Putamen (tissue), 1 donor: Measurements from ENCODE around the gene ARMCX5.

Experiments
- DNase-seq: peaks from one replicate; pipeline ENCODE4 v3.0.0-alpha.2; 2016; ENCODE audit warnings: low spot score

The ARMCX5 gene

DNA sequence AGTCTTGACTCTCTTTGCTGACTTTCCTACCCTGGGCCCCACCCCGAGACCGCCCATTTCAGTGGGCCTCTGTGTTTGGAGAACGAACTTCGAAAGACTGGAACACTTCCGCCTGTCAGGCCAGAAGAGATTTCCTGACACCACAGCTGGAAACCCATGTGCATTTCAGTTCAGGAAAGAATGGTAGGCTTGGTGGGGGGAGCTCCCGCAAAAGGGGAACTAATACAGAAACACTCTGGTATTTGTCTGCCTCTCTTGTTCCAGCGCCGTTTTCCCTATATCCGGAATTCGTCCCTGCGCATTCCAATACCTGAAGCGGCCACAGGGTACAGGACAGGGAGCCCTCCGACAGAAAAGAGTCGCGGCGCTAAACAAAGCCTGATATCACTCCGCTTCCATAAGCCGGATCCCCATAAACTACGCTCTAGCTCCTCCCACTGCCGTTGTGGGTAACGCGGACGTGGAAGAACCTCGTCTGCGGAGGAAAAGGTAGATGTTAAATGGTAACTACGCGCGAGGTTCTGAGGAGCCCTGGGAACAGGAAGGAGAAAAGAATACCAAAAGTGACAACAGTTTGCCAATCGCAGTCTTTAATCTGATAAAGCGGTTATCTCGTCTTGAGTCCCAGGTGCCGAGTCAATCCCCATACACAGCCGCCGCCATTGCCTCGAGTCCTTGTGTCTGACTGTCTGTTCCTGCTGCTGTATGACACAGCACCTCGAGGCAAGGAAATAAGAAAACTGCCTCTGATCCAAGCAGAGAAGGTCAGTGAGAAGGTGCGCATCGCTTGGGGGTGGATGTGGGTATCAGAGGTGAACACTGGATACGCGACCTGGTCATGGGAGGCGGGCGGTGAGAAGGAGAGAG is at the start of gene ARMCX5:
ARMCX5 (plus strand) TSS at position 432 of the 867 bp plus-strand sequence. CDS start 2,627 bp downstream, outside the sequence.
- peak; percentile 77 for DNase-seq

DNA sequence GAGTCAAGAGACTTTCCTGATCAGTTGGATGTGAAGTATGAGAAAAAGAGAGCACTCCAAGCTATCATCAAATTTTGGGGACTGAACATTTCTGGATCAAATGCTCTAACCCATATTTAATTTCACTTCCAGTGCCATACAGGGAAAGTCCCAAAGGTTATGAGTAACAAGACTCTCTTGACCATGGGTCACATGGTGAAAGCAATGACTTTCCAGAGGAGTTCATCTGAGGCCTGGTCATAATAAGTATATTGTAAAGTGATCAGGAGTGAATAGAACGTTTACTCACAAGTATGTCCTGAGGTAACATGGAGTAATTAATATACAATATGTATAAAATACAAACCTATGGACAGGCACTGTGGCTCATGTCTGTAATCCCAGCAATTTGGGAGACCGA is 40.7 kb upstream of the ARMCX5 start:
- no peak for DNase-seq

DNA sequence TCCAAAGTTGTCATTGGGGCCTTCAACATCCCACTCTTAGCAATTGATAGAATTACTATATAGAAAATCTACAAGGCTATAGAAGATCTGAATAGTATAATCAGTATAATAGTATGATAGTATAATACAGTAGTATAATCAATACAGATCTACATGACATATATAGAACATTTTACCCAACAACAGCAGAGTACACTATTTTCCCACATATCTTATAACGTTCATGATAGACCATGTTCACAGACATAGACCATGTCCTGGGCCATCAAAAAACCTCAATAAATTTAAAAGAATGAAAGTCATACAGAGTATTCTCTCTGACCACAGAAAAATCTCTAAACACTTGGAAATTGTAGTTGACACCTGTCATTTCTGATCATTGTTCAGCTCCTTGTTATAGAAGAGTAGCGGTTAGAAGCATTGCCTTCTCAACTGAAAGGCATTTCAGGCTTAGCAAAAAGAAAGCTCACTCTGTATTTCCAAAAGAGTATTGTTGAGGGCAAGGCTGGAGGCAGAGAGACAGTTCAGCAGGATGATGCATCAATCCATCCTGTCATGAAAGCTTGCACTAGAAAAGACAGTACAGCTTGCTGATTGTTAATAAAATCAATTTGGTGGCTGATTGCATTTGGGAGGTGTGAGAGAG is 38.8 kb upstream of the ARMCX5 start:
- DNase-seq = no peak

DNA sequence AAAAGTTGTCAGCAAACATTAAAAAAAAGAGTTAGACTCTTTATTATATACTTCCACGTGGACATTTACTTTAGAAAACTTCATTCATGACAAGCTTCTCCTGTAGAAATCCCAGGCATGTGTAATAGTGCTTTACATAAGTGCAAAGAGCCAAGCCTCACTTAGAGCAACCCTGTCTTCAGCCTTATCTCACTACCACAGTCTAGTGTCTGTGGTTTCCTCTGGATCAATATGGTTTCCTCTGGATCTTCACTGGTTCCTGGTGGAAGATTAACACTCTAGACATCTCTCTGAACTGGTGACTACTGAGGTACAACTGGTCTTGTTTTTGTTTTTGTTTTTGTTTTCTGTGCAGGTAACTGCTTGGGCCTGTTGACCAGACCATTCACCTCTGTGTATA is 18.4 kb upstream of the ARMCX5 start:
- no peak for DNase-seq

DNA sequence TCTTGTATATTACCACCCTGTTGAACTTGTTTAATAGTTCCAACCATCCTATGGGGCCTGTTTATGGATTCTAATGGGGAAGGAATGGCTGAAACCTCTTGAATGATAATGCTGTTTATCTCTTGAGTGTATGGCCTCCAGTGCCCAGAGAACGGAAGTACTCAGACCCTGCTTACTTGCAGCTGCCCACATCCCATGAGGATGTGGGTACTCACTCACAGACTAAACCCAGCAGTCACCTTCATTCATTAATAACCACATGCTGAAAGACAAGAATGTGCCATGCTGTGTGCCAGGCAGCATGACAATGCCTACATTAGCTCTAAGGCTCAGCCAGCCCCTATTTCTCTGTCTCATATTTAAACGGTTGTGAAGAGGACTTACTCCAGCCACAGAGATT is 5.9 kb upstream of the ARMCX5 start:
- DNase-seq = no peak

DNA sequence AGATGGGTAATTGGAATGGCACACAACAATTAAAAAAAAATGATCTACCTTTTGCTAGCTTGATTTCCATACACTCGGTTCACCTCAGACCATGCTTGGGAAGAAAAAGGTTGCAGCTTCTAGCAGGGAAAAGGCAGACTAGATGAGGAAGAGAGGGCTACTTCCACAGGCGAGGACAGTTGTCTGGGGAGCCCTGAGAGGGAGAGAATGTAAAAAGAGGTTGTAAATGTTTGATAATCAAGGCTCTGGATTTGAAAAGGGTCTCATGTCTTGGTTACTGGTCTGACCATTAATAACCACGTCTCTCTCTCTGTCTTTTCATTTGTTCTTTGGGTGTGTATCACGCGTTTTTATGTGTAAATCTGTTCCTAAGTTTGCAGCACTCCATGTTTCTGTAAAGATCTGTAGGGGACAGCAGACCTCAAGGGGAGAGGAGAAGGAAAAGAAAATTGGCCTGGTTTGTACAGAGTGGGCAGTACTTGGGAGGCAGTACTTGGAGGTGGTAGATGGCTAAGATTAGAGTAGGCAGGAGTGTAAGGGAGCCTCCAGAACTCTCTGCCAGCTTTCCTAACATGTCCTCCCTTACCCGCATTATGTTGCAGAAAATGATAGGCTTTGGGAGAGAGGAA is 750 bp downstream of the ARMCX5 start:
- peak; percentile 1 for DNase-seq

DNA sequence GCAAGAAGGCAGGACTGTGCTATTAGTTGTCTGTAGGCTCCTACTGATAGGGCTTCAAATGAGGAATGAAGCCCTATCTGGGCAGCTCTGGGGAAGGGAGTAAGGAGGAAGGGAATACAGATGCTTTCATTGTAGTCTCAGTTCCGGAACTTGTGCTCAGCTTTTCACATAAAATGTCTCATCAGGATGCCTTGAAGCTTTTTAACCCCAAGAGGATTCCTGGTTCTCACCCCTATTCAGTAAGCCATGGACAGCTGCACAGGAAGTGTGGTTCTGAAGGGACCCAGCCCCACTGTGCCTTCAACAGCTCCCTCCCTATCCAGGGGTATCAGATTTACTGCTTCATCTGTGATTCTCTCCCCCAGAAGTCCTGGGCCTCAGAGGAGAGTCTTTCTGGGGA is 5.0 kb downstream of the ARMCX5 start:
- no peak for DNase-seq

DNA sequence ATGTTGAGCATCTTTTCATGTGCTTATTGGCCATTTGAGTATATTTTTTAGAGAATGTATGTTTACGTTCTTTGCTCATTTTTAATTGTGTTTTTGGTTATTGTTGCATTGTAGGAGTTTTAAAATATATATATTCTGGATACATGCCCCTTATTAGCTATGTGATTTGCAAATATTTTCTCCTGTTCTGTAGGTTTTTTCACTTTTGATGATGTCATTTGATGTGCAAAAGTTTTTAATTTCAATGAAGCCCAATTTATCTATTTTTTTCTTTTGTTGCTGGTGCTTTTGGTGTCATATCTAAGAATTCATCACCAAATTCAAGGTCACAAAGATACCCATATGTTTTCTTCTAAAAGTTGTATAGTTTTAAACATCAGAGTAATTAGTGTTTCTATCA is 6.8 kb downstream of the ARMCX5 start:
- DNase-seq = no peak

DNA sequence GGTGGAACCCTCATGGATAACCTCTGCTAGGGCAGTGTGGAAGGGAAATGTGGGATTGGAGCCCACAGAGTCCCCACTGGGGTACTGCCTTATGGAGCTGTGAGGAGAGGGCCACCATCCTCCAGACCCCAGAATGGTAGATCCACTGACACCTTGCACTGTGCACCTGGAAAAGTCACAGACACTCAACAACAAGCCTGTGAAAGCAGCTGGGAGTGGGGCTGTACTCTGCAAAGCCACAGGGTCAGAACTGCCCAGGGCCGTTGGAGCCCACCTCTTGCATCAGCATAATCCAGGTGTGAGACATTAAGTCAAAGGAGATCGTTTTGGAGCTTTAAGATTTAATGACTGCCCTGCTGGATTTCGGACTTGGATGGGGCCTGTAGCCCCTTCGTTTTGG is 11.6 kb downstream of the ARMCX5 start:
- DNase-seq = no peak

DNA sequence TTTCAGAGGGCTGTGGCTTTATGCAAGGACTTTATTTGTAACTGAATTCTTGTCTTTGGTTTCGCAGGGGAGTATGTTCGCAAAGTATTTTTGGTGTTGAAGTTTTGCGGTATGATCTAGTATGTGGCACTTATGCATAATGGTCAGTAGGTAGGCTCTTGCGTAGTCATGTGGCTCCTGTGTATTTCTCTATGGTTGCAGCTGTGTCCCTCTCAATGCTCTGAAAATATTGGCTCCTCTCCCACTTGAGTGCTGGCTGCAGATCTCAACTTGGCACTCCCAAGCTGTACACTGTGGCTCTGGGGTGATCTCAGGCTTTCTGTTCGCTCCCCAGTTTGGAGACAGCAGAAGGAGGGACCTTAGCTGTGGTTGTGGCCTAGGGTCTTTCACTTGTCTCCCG is 24.8 kb downstream of the ARMCX5 start:
- DNase-seq = peak; percentile 11

DNA sequence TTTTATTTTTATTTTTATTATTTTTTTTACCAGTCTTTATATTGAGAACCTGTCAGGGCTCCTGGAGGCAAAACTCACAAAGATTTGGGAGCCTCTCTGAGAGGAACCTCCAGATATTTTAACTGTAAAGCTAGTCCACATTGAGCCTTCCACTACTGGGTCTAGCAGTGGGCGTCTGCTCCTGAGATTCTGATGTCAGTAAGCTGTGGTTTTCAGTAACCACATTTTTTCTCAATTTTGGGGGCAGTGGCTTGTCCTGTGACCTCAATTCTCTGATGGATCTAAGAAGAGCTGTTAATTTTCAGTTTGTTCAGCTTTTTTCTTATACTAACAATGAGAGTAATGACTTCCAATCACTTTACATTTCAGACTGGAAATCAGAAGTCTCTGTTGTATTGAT is 28.3 kb downstream of the ARMCX5 start:
- DNase-seq = no peak

DNA sequence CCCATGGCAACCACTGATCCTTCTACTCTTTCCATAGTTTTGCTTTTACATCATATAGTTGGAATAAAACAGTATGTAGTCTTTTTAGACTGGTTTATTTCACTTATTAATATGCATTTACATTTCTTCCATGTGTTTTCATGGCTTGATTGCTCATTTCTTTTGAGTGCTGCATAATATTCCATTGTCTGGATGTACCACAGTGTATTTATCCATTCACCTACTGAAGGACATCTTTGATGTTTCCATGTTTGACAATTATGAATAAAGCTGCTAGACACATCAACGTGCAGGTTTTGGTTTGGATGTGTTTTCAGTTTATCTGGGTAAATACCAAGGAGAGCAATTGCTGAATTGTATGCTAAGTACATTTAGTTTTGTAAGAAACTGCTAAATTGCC is 38.2 kb downstream of the ARMCX5 start:
- no peak for DNase-seq

DNA sequence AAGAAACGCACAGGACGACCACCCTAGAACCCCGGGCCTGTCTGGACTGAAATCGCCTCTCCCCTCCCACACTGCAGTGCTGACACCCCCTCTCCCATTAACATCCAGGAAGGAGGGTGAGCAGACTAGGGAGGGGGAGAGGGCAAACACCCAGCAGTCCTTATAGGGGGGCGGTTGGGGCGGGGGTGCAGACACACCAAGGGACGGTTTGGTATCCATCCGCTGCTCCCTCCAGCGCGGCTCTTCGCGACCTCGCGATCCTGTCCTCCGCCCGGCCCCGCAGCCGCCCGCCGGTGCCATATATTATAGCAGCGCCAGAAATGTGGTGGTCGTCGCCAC is 51.6 kb downstream of the ARMCX5 start:
- no peak for DNase-seq

DNA sequence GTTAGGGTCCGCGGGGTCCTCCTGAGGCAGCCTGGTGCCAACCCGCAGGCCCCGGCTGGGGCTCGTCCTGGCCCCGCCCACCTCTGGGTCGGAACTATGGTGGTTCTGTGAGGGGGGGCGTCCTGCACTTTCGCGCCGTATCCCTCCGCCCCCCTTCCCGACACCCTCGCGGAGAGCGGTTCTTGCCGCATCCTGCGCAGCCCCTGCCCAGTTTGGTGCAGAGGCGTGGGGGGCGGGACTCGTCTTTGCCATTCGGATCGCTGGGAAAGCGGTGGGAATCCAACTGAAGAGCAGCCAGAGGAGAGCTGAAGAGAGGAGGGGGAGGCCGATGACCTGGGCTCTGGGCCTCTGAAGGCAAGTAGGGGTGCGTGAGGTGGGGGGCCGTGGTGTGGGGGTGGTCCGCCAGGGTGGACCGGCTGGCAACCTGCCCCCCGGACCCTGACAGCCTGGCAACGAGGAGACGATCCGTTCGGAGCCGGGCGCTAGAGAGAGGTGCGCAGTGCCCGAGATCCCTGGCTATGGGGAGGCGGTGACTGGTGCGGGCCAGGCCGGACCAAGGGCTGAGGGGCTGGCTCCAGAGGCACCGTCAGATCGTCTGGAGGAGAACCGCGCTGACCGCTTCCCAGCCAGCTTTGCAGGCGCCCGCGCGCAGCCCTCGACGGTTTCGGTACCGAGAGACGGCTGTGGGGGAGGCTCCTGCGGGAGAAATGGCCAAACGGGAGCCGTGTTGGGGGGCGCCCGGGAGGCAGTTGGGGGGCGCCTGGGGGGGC is 52.1 kb downstream of the ARMCX5 start, which contains the start of gene GPRASP1:
GPRASP1 (plus strand) TSS at position 242 of the 770 bp plus-strand sequence. CDS start 2,431 bp downstream, outside the sequence.
- peak; percentile 41 for DNase-seq

DNA sequence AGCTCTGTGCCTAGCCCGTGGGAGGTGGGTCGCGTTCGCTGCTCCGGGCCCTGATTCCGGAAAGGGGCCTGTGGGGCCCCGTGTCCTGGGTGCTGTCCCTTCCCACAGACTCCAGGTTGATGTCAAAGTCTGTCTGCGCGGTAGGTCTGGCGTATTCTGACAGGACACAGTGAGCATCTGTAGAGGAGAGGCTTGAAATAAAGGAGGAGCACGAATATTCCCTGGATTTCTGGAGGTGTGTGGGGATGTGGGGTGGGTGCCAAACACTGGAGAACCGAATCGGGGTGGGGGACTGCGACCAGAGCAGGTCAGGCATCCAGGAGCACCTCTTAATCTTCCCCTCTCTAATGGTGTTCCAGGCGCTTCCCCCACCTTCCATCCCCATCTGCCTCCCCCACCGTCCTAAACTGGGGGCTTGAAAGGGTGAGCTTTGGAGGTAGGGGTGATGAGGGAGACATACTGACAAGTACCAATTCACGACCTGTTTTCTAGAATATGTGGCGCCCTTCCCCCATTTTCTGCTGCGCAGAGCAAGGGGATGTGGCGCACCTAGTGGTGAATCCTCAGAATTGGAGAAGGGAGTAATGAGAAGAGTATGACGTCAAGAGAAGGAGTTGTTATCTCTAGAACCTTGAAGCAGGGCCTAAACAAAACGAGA is 52.8 kb downstream of the ARMCX5 start:
- peak; percentile 50 for DNase-seq
